H9 (cell line): Measurements from ENCODE around the gene PAIP2. TPM values are rescaled to one million over a fixed set of nuclear protein-coding genes. Genes with fewer than 3 reads are reported as not detected.

Experiments used
- DNase-seq: peaks from one replicate; pipeline ENCODE4 v3.0.0-alpha.2; 2017
- H2AFZ ChIP-seq: one replicate; pipeline ENCODE4 v1.6.1; 2013; ENCODE audit warnings: mild to moderate bottlenecking, low read length, control low read depth, moderate library complexity
- H2AK5ac ChIP-seq: 2 replicates; pipeline ENCODE4 v1.6.1; 2013; ENCODE audit warnings: low read length, control low read depth, mixed read lengths; ENCODE audit not compliant: insufficient read length
- H2BK120ac ChIP-seq: one replicate; pipeline ENCODE4 v1.6.1; 2013; ENCODE audit warnings: low read depth, mild to moderate bottlenecking, low read length, control low read depth, inconsistent platforms; ENCODE audit not compliant: poor library complexity, severe bottlenecking
- H2BK12ac ChIP-seq: 2 replicates; pipeline ENCODE4 v1.6.1; 2013; ENCODE audit warnings: low read length, control low read depth, mixed read lengths, low read depth; ENCODE audit not compliant: insufficient read length
- H2BK15ac ChIP-seq: 2 replicates; pipeline ENCODE4 v1.6.1; 2013; ENCODE audit warnings: low read depth, low read length, control low read depth
- H2BK20ac ChIP-seq: one replicate; pipeline ENCODE4 v1.6.1; 2013; ENCODE audit warnings: low read depth, mild to moderate bottlenecking, low read length, control low read depth, inconsistent platforms; ENCODE audit not compliant: poor library complexity, severe bottlenecking
- H2BK5ac ChIP-seq: 2 replicates; pipeline ENCODE4 v1.6.1; 2013; ENCODE audit warnings: low read length, control low read depth, mixed read lengths; ENCODE audit not compliant: insufficient read length
- H3K14ac ChIP-seq: 2 replicates; pipeline ENCODE4 v1.6.1; 2013; ENCODE audit warnings: low read length, control low read depth; ENCODE audit not compliant: insufficient read depth
- H3K18ac ChIP-seq: 2 replicates; pipeline ENCODE4 v1.6.1; 2013; ENCODE audit warnings: low read depth, mild to moderate bottlenecking, mixed read lengths, low read length, control low read depth; ENCODE audit not compliant: insufficient read length
- H3K23ac ChIP-seq: 2 replicates; pipeline ENCODE4 v1.6.1; 2013; ENCODE audit warnings: low read length, control low read depth, mixed read lengths, low read depth; ENCODE audit not compliant: insufficient read length
- H3K23me2 ChIP-seq: 2 replicates; pipeline ENCODE4 v1.6.1; 2013; ENCODE audit warnings: low read depth, mild to moderate bottlenecking, mixed read lengths, low read length, control low read depth; ENCODE audit not compliant: insufficient read length, poor library complexity, severe bottlenecking
- H3K27ac ChIP-seq: 2 replicates; pipeline ENCODE4 v1.5.1; 2013; ENCODE audit warnings: low read length, control low read depth, mixed read lengths, low read depth; ENCODE audit not compliant: insufficient read length
- H3K27me3 ChIP-seq: 2 replicates; pipeline ENCODE4 v1.6.1; 2013; ENCODE audit warnings: low read length, control low read depth, inconsistent platforms; ENCODE audit not compliant: insufficient read depth
- H3K4ac ChIP-seq: 2 replicates; pipeline ENCODE4 v1.6.1; 2013; ENCODE audit warnings: low read depth, mild to moderate bottlenecking, control low read depth, inconsistent platforms, low read length, moderate library complexity
- H3K4me1 ChIP-seq: 2 replicates; pipeline ENCODE4 v1.6.1; 2013; ENCODE audit warnings: low read length, control low read depth, inconsistent platforms; ENCODE audit not compliant: insufficient read depth
- H3K4me2 ChIP-seq: 2 replicates; pipeline ENCODE4 v1.6.1; 2013; ENCODE audit warnings: low read length, control low read depth, mixed read lengths; ENCODE audit not compliant: insufficient read length, insufficient read depth
- H3K56ac ChIP-seq: 2 replicates; pipeline ENCODE4 v1.6.1; 2013; ENCODE audit warnings: low read depth, mild to moderate bottlenecking, mixed read lengths, low read length, control low read depth; ENCODE audit not compliant: insufficient read length
- H3K79me1 ChIP-seq: 2 replicates; pipeline ENCODE4 v1.6.1; 2013; ENCODE audit warnings: low read depth, mild to moderate bottlenecking, moderate library complexity, low read length, control low read depth, inconsistent platforms; ENCODE audit not compliant: insufficient read depth, poor library complexity, severe bottlenecking
- H3K79me2 ChIP-seq: 2 replicates; pipeline ENCODE4 v1.6.1; 2013; ENCODE audit warnings: low read length, control low read depth, inconsistent platforms; ENCODE audit not compliant: insufficient read depth
- H3K9ac ChIP-seq: 2 replicates; pipeline ENCODE4 v1.6.1; 2013; ENCODE audit warnings: low read length, control low read depth, mixed read lengths; ENCODE audit not compliant: insufficient read length; ENCODE audit errors: extremely low read depth
- H3K9me3 ChIP-seq: one replicate; pipeline ENCODE4 v1.6.1; 2013; ENCODE audit warnings: low read depth, low read length, inconsistent platforms; ENCODE audit not compliant: control insufficient read depth
- H3T11ph ChIP-seq: one replicate; pipeline ENCODE4 v1.6.1; 2013; ENCODE audit warnings: mild to moderate bottlenecking, low read length, control low read depth, inconsistent platforms
- H4K20me1 ChIP-seq: one replicate; pipeline ENCODE4 v1.6.1; 2013; ENCODE audit not compliant: control insufficient read depth, insufficient read length, insufficient read depth
- H4K5ac ChIP-seq: 2 replicates; pipeline ENCODE4 v1.6.1; 2013; ENCODE audit warnings: low read depth, mild to moderate bottlenecking, mixed read lengths, low read length, control low read depth; ENCODE audit not compliant: insufficient read length
- H4K8ac ChIP-seq: replicated peaks from 2 replicates; pipeline ENCODE4 v1.6.1; 2013; ENCODE audit warnings: low read length, control low read depth, mixed read lengths, low read depth; ENCODE audit not compliant: insufficient read length
- H4K91ac ChIP-seq: 2 replicates; pipeline ENCODE4 v1.6.1; 2013; ENCODE audit warnings: low read depth, mild to moderate bottlenecking, moderate library complexity, mixed read lengths, low read length, control low read depth; ENCODE audit not compliant: insufficient read length
- H3K27ac Mint-ChIP-seq, 3 experiments: 2 replicates in 2 of 3; 3 replicates in 1 of 3; pipeline ENCODE4 v1.8.0; 2020 to 2021; ENCODE audit warnings: mixed read lengths in 3 of 3, mild to moderate bottlenecking in 1 of 3, moderate library complexity in 1 of 3
- H3K27me3 Mint-ChIP-seq: 2 replicates; pipeline ENCODE4 v1.8.0; 2021; ENCODE audit warnings: low read depth, mild to moderate bottlenecking, moderate library complexity, mixed read lengths
- H3K36me3 Mint-ChIP-seq, 3 experiments: 2 replicates in 2 of 3; 3 replicates in 1 of 3; pipeline ENCODE4 v1.8.0; 2020 to 2021; ENCODE audit warnings: low read depth in 3 of 3, mixed read lengths in 3 of 3; ENCODE audit not compliant: insufficient read depth in 1 of 3
- H3K4me1 Mint-ChIP-seq, 2 experiments: 2 replicates each; pipeline ENCODE4 v1.8.0; 2020; ENCODE audit warnings: mixed read lengths in 2 of 2
- H3K4me3 Mint-ChIP-seq, 2 experiments: 2 replicates in 1 of 2; 3 replicates in 1 of 2; pipeline ENCODE4 v1.8.0; 2020 to 2021; ENCODE audit warnings: mild to moderate bottlenecking in 2 of 2, mixed read lengths in 2 of 2, moderate library complexity in 1 of 2
- H3K9me3 Mint-ChIP-seq, 2 experiments: 2 replicates in 1 of 2; 3 replicates in 1 of 2; pipeline ENCODE4 v1.8.0; 2020; ENCODE audit warnings: mild to moderate bottlenecking in 2 of 2, mixed read lengths in 2 of 2, moderate library complexity in 1 of 2
- WGBS: extraction: QIAGEN DNeasy Blood & Tissue Kit; methylation state at CpG from one replicate; pipeline ENCODE4 v1.1.7; 2013; ENCODE audit warnings: missing lambda C conversion rate, low lambda C conversion rate, mixed read lengths; ENCODE audit not compliant: insufficient read length; ENCODE audit errors: extremely low coverage; 5-methylcytosine and 5-hydroxymethylcytosine counted together
- total RNA-seq: library from RNA; stranded (reverse); gene quantifications from 2 replicates; pipeline ENCODE4 v1.2.1, GENCODE V29; 2021
- TF ChIP-seq, protein P1 (sequence below): fragments of 200-600 bp; sonication (generic); conservative IDR thresholded peaks from 3 replicates; pipeline ENCODE4 v1.8.0; 2021; ENCODE audit warnings: antibody characterized with exemption, mild to moderate bottlenecking

PAIP2 gene
- total RNA-seq, 1 experiment from 2014 or later = 121 TPM

DNA sequence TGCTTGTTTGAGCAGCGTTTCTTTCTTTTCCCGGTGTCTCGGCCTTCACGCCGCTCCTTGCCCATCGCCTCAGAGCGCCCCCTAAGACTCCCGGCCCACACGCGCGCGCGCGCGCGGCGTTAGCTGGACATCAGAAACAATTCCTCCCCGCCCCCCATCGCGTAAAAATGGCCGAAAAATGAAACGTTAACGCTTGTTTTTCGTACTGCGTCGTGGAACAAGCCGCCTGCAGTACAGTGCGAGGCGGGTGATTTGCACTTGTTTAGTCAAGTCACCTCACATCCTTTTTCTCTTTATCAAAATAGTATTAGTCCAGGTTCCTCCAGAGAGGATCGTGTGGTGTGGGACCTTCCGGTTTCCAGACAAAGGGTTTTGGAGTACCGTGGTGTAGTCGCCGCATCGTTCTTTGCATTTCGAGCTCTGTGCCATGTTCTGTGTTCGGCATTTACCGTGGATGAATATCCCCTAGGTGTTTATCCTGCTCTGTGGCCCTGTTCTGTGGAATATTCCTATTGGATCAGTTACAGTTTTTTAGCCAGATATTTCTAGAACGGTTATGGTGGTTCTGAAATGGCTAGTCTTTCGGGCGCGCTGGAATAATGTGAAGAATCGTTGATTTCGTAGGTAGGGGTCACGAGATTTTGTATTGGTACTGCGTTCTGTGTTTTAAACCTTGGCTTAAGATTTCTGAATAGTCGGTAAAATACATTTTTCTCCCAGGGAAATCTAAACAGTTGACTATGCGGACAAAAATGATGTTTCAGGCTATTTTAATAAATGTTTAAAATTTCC is 47.1 kb upstream of the PAIP2 start:
- H3K14ac ChIP-seq = peak overlapping the region; percentile 99
- no CpG with 5 or more reads among the region's 48 CpGs for WGBS
- H3K4me3 Mint-ChIP-seq = peak overlapping the region; percentile 98 to 99

More for the DNA sequence above, 47.1 kb upstream of the PAIP2 start:
- Mint-ChIP-seq H3K4me1 (peaks cover 38 to 45% of the 10 kb centered on the region in 2 experiments), H3K36me3 (peaks cover 24 to 36% (median 34%) of the 10 kb centered on the region in 3 experiments), H3K27ac (peak overlapping the region; percentile 99 to 100 (median 99)), H3K9me3 (peaks cover 3% of the 10 kb centered on the region in 2 experiments; a peak in 1 of 5 replicates), H3K27me3 (no peaks in the 10 kb centered on the region)
- Histone ChIP-seq H3K27me3 (no peaks in the 10 kb centered on the region), H3K79me2 (peaks cover 52% of the 10 kb centered on the region), H3K18ac (peak overlapping the region; percentile 98), H4K8ac (no peak overlapping the region), H3K9ac (peak overlapping the region; percentile 100), H4K91ac (peak overlapping the region; percentile 96), H3K27ac (peak overlapping the region; percentile 95), H3K4me1 (no peaks in the 10 kb centered on the region; the same call in 1 of the 2 replicates), H3K9me3 (no peaks in the 10 kb centered on the region), H2BK12ac (no peak overlapping the region), H2BK5ac (peak overlapping the region; percentile 95), H3K56ac (peak overlapping the region; percentile 83), H4K5ac (peak overlapping the region; percentile 72), H2AFZ (no peak overlapping the region), H2BK20ac (no peak overlapping the region), H2BK15ac (no peak overlapping the region), H2BK120ac (peak overlapping the region; percentile 98), H3K4me2 (peak overlapping the region; percentile 75), H3T11ph (peak overlapping the region; percentile 91), H3K79me1 (no peaks in the 10 kb centered on the region), H2AK5ac (peak overlapping the region; percentile 65), H3K23me2 (no peaks in the 10 kb centered on the region), H3K23ac (peak overlapping the region; percentile 74), H3K4ac (peak overlapping the region; percentile 95), H4K20me1 (no peaks in the 10 kb centered on the region)
- no peak for DNase-seq
- TF ChIP-seq, protein P1, sequence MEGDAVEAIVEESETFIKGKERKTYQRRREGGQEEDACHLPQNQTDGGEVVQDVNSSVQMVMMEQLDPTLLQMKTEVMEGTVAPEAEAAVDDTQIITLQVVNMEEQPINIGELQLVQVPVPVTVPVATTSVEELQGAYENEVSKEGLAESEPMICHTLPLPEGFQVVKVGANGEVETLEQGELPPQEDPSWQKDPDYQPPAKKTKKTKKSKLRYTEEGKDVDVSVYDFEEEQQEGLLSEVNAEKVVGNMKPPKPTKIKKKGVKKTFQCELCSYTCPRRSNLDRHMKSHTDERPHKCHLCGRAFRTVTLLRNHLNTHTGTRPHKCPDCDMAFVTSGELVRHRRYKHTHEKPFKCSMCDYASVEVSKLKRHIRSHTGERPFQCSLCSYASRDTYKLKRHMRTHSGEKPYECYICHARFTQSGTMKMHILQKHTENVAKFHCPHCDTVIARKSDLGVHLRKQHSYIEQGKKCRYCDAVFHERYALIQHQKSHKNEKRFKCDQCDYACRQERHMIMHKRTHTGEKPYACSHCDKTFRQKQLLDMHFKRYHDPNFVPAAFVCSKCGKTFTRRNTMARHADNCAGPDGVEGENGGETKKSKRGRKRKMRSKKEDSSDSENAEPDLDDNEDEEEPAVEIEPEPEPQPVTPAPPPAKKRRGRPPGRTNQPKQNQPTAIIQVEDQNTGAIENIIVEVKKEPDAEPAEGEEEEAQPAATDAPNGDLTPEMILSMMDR = peak; percentile 41; the same call in 1 of the 3 replicates
